ENCODE data around the gene MLYCD.
"Not testable (repeated sequence)": the region's sequence is repeated elsewhere in the genome, so short reads cannot be mapped to it uniquely, and the experiment has no call there.

The MLYCD gene

GRCh38 chr16:83940119-83940518, 41.2 kb downstream of the MLYCD start:
- no peak for DNase-seq
- Histone ChIP-seq H3K4me3 (ENCODE audit: control insufficient read depth in 1 of 7, extremely low read depth in 1 of 7, insufficient read depth in 4 of 7, low read depth in 2 of 7, low read length in 6 of 7) (no peak overlapping the region), H3K36me3 (ENCODE audit: control insufficient read depth in 4 of 4, insufficient read depth in 4 of 4, low read length in 3 of 4) (no peaks in the 10 kb centered on the region), H3K4me1 (ENCODE audit: control extremely low read depth in 1 of 4, control insufficient read depth in 4 of 4, insufficient read depth in 4 of 4, low read length in 3 of 4) (no peaks in the 10 kb centered on the region), H3K27me3 (replicated peaks in 2 of 5; ENCODE audit: control insufficient read depth in 4 of 5, insufficient read depth in 5 of 5, low read length in 4 of 5) (no peaks in the 10 kb centered on the region), H3K27ac (ENCODE audit: insufficient read depth in 1 of 2, low read depth in 1 of 2, low read length in 2 of 2, poor library complexity in 1 of 2, severe bottlenecking in 2 of 2) (no peak overlapping the region), H3K9me3 (ENCODE audit: control extremely low read depth in 1 of 5, control insufficient read depth in 4 of 5, insufficient read depth in 2 of 5, low read depth in 1 of 5, low read length in 4 of 5) (no peaks in the 10 kb centered on the region)
- ChIA-PET POLR2A (no interaction called here), CTCF (interaction anchor here (0.7 kb wide), 1 partner anchor 29 kb away, joined by 3 read pairs; no protein-coding TSS in a partner anchor)
- WGBS (ENCODE audit: insufficient coverage): 78% methylated on average over 9 of the region's 12 CpGs

GRCh38 chr16:83940630-83941378, 41.9 kb downstream of the MLYCD start:
- H3K27me3 ChIP-seq (replicated peaks in 2 of 5; ENCODE audit: control insufficient read depth in 4 of 5, insufficient read depth in 5 of 5, low read length in 4 of 5): no peaks in the 10 kb centered on the region
- H3K4me3 ChIP-seq (ENCODE audit: control insufficient read depth in 1 of 7, extremely low read depth in 1 of 7, insufficient read depth in 4 of 7, low read depth in 2 of 7, low read length in 6 of 7): no peak overlapping the region
- POLR2A ChIA-PET: no interaction called here
- H3K4me1 ChIP-seq (ENCODE audit: control extremely low read depth in 1 of 4, control insufficient read depth in 4 of 4, insufficient read depth in 4 of 4, low read length in 3 of 4): no peaks in the 10 kb centered on the region
- no peaks in the 10 kb centered on the region for H3K9me3 ChIP-seq (ENCODE audit: control extremely low read depth in 1 of 5, control insufficient read depth in 4 of 5, insufficient read depth in 2 of 5, low read depth in 1 of 5, low read length in 4 of 5)
- DNase-seq: no peak
- 96% methylated on average over 23 of the region's 28 CpGs for WGBS (ENCODE audit: insufficient coverage)
- no peak overlapping the region for H3K27ac ChIP-seq (ENCODE audit: insufficient read depth in 1 of 2, low read depth in 1 of 2, low read length in 2 of 2, poor library complexity in 1 of 2, severe bottlenecking in 2 of 2)
- CTCF ChIA-PET: interaction anchor here (0.6 to 1.3 kb wide), 2 partner anchors 12 to 521 kb away, joined by 3 to 4 read pairs; no protein-coding TSS in a partner anchor
- H3K36me3 ChIP-seq (ENCODE audit: control insufficient read depth in 4 of 4, insufficient read depth in 4 of 4, low read length in 3 of 4): no peaks in the 10 kb centered on the region

- H3K4me3 ChIP-seq (ENCODE audit: control insufficient read depth in 1 of 7, extremely low read depth in 1 of 7, insufficient read depth in 4 of 7, low read depth in 2 of 7, low read length in 6 of 7); H3K27me3 ChIP-seq (replicated peaks in 2 of 5; ENCODE audit: control insufficient read depth in 4 of 5, insufficient read depth in 5 of 5, low read length in 4 of 5); POLR2A ChIA-PET; H3K27ac ChIP-seq (ENCODE audit: insufficient read depth in 1 of 2, low read depth in 1 of 2, low read length in 2 of 2, poor library complexity in 1 of 2, severe bottlenecking in 2 of 2); H3K9me3 ChIP-seq (ENCODE audit: control extremely low read depth in 1 of 5, control insufficient read depth in 4 of 5, insufficient read depth in 2 of 5, low read depth in 1 of 5, low read length in 4 of 5); H3K4me1 ChIP-seq (ENCODE audit: control extremely low read depth in 1 of 4, control insufficient read depth in 4 of 4, insufficient read depth in 4 of 4, low read length in 3 of 4); DNase-seq; H3K36me3 ChIP-seq (ENCODE audit: control insufficient read depth in 4 of 4, insufficient read depth in 4 of 4, low read length in 3 of 4): not testable (repeated sequence)
- 100% methylated on average over 4 of the region's 9 CpGs for WGBS (ENCODE audit: insufficient coverage)
- CTCF ChIA-PET: interaction anchor here (1.3 kb wide), 1 partner anchor 13 kb away, joined by 4 read pairs; no protein-coding TSS in a partner anchor
Observed at GRCh38 chr16:83941546-83941945, 42.6 kb downstream of the MLYCD start.

- Histone ChIP-seq H3K36me3 (ENCODE audit: control insufficient read depth in 4 of 4, insufficient read depth in 4 of 4, low read length in 3 of 4) (no peaks in the 10 kb centered on the region), H3K27ac (ENCODE audit: insufficient read depth in 1 of 2, low read depth in 1 of 2, low read length in 2 of 2, poor library complexity in 1 of 2, severe bottlenecking in 2 of 2) (no peak overlapping the region), H3K9me3 (ENCODE audit: control extremely low read depth in 1 of 5, control insufficient read depth in 4 of 5, insufficient read depth in 2 of 5, low read depth in 1 of 5, low read length in 4 of 5) (no peaks in the 10 kb centered on the region), H3K27me3 (replicated peaks in 2 of 5; ENCODE audit: control insufficient read depth in 4 of 5, insufficient read depth in 5 of 5, low read length in 4 of 5) (no peaks in the 10 kb centered on the region), H3K4me1 (ENCODE audit: control extremely low read depth in 1 of 4, control insufficient read depth in 4 of 4, insufficient read depth in 4 of 4, low read length in 3 of 4) (no peaks in the 10 kb centered on the region), H3K4me3 (ENCODE audit: control insufficient read depth in 1 of 7, extremely low read depth in 1 of 7, insufficient read depth in 4 of 7, low read depth in 2 of 7, low read length in 6 of 7) (no peak overlapping the region)
- no peak for DNase-seq
- WGBS (ENCODE audit: insufficient coverage): 95% methylated on average over 10 of the region's 14 CpGs
- POLR2A ChIA-PET: no interaction called here
- CTCF ChIA-PET: interaction anchor here (1.3 kb wide), 1 partner anchor 13 kb away, joined by 4 read pairs; no protein-coding TSS in a partner anchor
Observed at GRCh38 chr16:83942074-83942473, 43.2 kb downstream of the MLYCD start.

GRCh38 chr16:83942815-83943515, 44.0 kb downstream of the MLYCD start:
- ChIA-PET CTCF (no interaction called here), POLR2A (no interaction called here)
- no peak for DNase-seq
- H3K27me3 ChIP-seq (replicated peaks in 2 of 5; ENCODE audit: control insufficient read depth in 4 of 5, insufficient read depth in 5 of 5, low read length in 4 of 5): no peaks in the 10 kb centered on the region
- no peak overlapping the region for H3K27ac ChIP-seq (ENCODE audit: insufficient read depth in 1 of 2, low read depth in 1 of 2, low read length in 2 of 2, poor library complexity in 1 of 2, severe bottlenecking in 2 of 2)
- no peak overlapping the region for H3K4me3 ChIP-seq (ENCODE audit: control insufficient read depth in 1 of 7, extremely low read depth in 1 of 7, insufficient read depth in 4 of 7, low read depth in 2 of 7, low read length in 6 of 7)
- H3K4me1 ChIP-seq (ENCODE audit: control extremely low read depth in 1 of 4, control insufficient read depth in 4 of 4, insufficient read depth in 4 of 4, low read length in 3 of 4): no peaks in the 10 kb centered on the region
- 93% methylated on average over 9 of the region's 11 CpGs for WGBS (ENCODE audit: insufficient coverage)
- H3K9me3 ChIP-seq (ENCODE audit: control extremely low read depth in 1 of 5, control insufficient read depth in 4 of 5, insufficient read depth in 2 of 5, low read depth in 1 of 5, low read length in 4 of 5): no peaks in the 10 kb centered on the region
- no peaks in the 10 kb centered on the region for H3K36me3 ChIP-seq (ENCODE audit: control insufficient read depth in 4 of 4, insufficient read depth in 4 of 4, low read length in 3 of 4)

- POLR2A ChIA-PET: no interaction called here
- CTCF ChIA-PET: interaction anchor here (1.2 kb wide), 1 partner anchor 15 kb away, joined by 4 read pairs; no protein-coding TSS in a partner anchor
- WGBS (ENCODE audit: insufficient coverage): 95% methylated on average over 10 of the region's 10 CpGs
- Histone ChIP-seq H3K36me3 (ENCODE audit: control insufficient read depth in 4 of 4, insufficient read depth in 4 of 4, low read length in 3 of 4) (no peaks in the 10 kb centered on the region), H3K4me1 (ENCODE audit: control extremely low read depth in 1 of 4, control insufficient read depth in 4 of 4, insufficient read depth in 4 of 4, low read length in 3 of 4) (no peaks in the 10 kb centered on the region), H3K27ac (ENCODE audit: insufficient read depth in 1 of 2, low read depth in 1 of 2, low read length in 2 of 2, poor library complexity in 1 of 2, severe bottlenecking in 2 of 2) (no peak overlapping the region), H3K27me3 (replicated peaks in 2 of 5; ENCODE audit: control insufficient read depth in 4 of 5, insufficient read depth in 5 of 5, low read length in 4 of 5) (no peaks in the 10 kb centered on the region), H3K4me3 (ENCODE audit: control insufficient read depth in 1 of 7, extremely low read depth in 1 of 7, insufficient read depth in 4 of 7, low read depth in 2 of 7, low read length in 6 of 7) (no peak overlapping the region), H3K9me3 (ENCODE audit: control extremely low read depth in 1 of 5, control insufficient read depth in 4 of 5, insufficient read depth in 2 of 5, low read depth in 1 of 5, low read length in 4 of 5) (no peaks in the 10 kb centered on the region)
- no peak for DNase-seq
Observed at GRCh38 chr16:83943516-83944050, 44.7 kb downstream of the MLYCD start.

GRCh38 chr16:83945587-83945986, 46.7 kb downstream of the MLYCD start:
- ChIA-PET CTCF (interaction anchor here (1.2 kb wide), 1 partner anchor 16 kb away, joined by 3 read pairs; no protein-coding TSS in a partner anchor), POLR2A (no interaction called here)
- no peaks in the 10 kb centered on the region for H3K9me3 ChIP-seq (ENCODE audit: control extremely low read depth in 1 of 5, control insufficient read depth in 4 of 5, insufficient read depth in 2 of 5, low read depth in 1 of 5, low read length in 4 of 5)
- H3K27me3 ChIP-seq (replicated peaks in 2 of 5; ENCODE audit: control insufficient read depth in 4 of 5, insufficient read depth in 5 of 5, low read length in 4 of 5): no peaks in the 10 kb centered on the region
- WGBS (ENCODE audit: insufficient coverage): over 99% methylated on average over 9 of the region's 10 CpGs
- H3K36me3 ChIP-seq (ENCODE audit: control insufficient read depth in 4 of 4, insufficient read depth in 4 of 4, low read length in 3 of 4): no peaks in the 10 kb centered on the region
- no peak overlapping the region for H3K4me3 ChIP-seq (ENCODE audit: control insufficient read depth in 1 of 7, extremely low read depth in 1 of 7, insufficient read depth in 4 of 7, low read depth in 2 of 7, low read length in 6 of 7)
- no peak overlapping the region for H3K27ac ChIP-seq (ENCODE audit: insufficient read depth in 1 of 2, low read depth in 1 of 2, low read length in 2 of 2, poor library complexity in 1 of 2, severe bottlenecking in 2 of 2)
- no peaks in the 10 kb centered on the region for H3K4me1 ChIP-seq (ENCODE audit: control extremely low read depth in 1 of 4, control insufficient read depth in 4 of 4, insufficient read depth in 4 of 4, low read length in 3 of 4)
- no peak for DNase-seq
